H54 (cell line): Measurements from ENCODE around the gene RAVER1.

Experiments used
- DNase-seq: peaks from one replicate; pipeline ENCODE4 v3.0.0; 2011; ENCODE audit warnings: low spot score, mixed read lengths; ENCODE audit not compliant: insufficient read length
- FAIRE-seq: peaks from 3 replicates; lab custom pipeline; 2011; peaks lifted over from hg19 to GRCh38; lab: Jason Lieb, UNC
- POLR2A ChIP-seq: IDR thresholded peaks from 2 replicates; pipeline ENCODE4 v1.6.1; 2011; ENCODE audit warnings: low read depth, mild to moderate bottlenecking, low read length

Gene RAVER1

GRCh38 chr19:10334588-10335351 is 1.4 kb upstream of the RAVER1 start:
- peak; percentile 56; the same call in 1 of the 2 replicates for TF ChIP-seq POLR2A
- FAIRE-seq = no peak
- peak; percentile 94 for DNase-seq

GRCh38 chr19:10333758-10334587 is 644 bp upstream of the RAVER1 start:
- DNase-seq (no peak), FAIRE-seq (no peak)
- no peak for TF ChIP-seq POLR2A

GRCh38 chr19:10332158-10332964 is 968 bp downstream of the RAVER1 start:
- DNase-seq = no peak
- TF ChIP-seq POLR2A = no peak
- FAIRE-seq = no peak

- TF ChIP-seq POLR2A = no peak
- DNase-seq (no peak), FAIRE-seq (no peak)
These were observed 3.8 kb downstream of the RAVER1 start for GRCh38 chr19:10329555-10329954.

GRCh38 chr19:10328558-10329429 is 4.5 kb downstream of the RAVER1 start:
- TF ChIP-seq POLR2A = no peak
- DNase-seq = no peak
- FAIRE-seq = no peak

DNA sequence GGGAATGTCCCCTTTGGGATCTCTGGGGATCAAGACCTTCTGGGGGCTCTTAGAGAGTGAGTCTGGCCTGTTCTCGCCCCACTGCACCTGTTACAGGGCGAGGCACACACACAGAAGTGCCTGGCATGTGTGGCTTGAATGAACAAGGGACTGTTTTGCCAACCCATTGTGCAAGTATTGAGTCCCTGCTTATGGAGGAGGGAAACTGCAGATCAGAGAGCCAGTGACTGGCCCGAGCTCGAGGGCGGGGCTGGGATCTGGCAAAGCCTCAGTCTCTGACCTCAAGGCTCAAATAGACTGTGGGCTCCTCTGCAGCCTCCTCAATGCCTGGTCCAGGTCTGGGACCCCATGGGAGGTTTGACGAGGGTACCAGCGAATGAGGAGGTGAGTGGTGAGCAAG is 5.5 kb downstream of the RAVER1 start:
- TF ChIP-seq POLR2A = no peak
- FAIRE-seq = no peak
- DNase-seq = no peak

DNA sequence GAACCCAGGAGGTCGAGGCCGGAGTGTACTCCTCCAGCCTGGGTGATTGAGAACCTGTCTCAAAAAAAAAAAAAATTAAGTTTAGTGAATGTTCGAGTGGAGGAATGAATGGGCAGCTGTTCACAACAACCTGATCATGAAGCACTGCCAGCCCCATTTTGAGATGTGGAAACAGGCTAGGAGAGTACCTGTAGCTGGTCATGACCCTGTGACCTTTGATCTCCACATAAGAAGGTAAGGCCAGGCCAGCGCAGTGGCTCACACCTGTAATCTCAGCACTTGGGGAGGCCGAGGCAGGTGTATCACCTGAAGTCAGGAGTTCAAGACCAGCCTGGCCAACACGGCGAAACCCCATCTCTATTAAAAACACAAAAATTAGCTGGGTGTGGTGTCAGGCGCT is 7.6 kb downstream of the RAVER1 start:
- no peak for DNase-seq
- FAIRE-seq = no peak
- TF ChIP-seq POLR2A = no peak

DNA sequence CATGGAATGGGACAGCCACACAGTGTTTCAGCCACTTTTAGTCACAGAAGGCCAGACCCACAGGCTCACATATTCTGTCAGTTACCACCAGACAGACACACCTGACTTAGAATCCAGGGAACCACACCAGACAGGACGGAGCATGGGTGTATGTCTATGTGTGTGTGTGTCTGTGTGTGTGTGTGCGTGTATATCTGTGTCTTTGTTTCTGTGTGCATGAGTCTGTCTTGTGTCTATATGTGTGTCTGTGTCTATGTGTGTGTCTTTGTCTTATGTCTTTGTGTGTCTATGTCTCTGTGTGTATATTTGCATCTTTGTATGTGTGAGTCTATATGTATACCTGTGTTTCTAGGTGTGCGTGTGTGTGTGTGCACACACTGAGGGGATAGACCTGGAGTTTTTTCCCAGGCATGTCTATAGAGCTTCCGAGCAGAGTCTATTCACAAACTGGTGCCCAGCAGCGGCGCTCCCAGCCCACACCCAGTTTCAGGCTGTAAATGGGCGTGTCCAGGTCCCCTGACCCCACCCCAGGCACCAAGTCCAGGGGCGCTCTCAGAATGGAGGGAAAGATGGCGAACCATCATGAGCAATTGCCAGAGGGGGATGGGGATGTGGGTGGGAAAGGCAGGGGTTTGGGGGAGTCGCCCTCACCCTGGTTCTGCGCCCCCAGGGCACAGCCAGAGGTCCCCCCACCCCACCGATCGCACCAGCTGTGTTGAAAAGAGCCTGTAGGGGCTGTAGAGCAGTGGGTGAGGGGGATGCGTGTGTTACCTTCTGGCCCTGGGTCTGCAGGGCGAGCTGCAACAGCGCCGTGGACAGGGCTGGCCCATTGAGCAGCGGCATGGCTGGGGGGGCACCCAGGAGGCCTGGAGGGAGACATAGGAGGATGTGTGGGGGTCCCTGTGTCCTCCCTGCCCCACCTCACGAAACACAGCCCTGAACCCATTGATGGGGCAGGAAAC is 11.2 kb downstream of the RAVER1 start:
- no peak for TF ChIP-seq POLR2A
- FAIRE-seq = no peak

GRCh38 chr19:10321417-10321797 is 11.9 kb downstream of the RAVER1 start:
- no peak for DNase-seq
- no peak for FAIRE-seq
- TF ChIP-seq POLR2A = no peak

More for the DNA sequence above, 11.2 kb downstream of the RAVER1 start:
- no peak for DNase-seq

DNA sequence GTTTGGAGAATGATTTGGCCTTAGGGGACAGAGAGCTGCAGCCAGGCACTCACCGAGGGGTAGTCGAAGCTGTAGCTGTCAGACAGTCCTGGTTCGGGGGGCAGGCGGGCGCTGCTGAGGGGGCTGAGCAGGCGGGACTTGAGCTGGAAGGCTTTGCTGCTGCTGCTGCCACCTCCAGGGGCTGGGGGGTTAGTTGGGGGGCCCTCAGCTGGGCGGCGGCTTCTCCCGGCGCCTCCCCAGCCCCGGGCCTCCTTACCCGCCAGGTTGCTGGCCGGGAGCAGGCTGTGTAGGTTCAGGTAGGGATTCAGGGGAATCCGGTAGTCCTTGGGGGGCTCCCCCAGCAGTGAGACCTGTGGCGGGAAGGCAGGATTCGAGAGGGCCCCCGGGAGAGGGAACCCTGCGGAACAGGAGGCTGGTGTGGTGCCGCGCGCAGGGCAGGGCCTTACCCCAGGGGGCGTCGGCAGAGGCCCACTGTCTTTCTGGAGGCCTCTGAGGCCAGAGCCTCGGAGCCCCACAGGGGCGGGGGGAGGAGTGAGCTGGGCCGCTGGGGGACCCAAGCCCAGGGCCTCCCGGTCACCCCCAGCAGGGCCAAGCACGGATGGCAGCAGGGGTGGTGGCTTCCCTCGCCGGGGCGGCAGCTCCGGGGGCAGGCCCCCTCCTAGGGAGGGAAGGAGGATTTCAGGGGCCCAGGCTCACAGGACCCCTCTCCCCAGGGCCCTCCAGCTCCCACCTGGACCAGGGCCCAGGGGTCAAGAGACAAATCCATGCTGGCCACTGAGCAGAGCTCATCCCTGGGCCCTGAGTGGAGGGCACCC is 12.5 kb downstream of the RAVER1 start:
- TF ChIP-seq POLR2A = no peak
- no peak for FAIRE-seq
- DNase-seq = no peak
